Activated T-cell treated with anti-CD3 and anti-CD28 coated beads, Interleukin-2, amount 50 U/mL, for 72 hours (primary cell): ENCODE data around the gene OPTC. TPM values are rescaled to one million over a fixed set of nuclear protein-coding genes. Genes with fewer than 3 reads are reported as not detected.
"Not testable (repeated sequence)": the region's sequence is repeated elsewhere in the genome, so short reads cannot be mapped to it uniquely, and the experiment has no call there.

Experiments used
- ATAC-seq, 2 donors: fragments of 150-1000 bp; cut with Tn5 transposase; replicated peaks in 1 of 2; 2 replicates each; pipeline ENCODE4 v1.10.0; 2021; ENCODE audit warnings: moderate library complexity in 2 of 2, mild to moderate bottlenecking in 1 of 2
- DNase-seq, 2 donors: peaks; one replicate each; pipeline ENCODE4 v3.0.0; 2021 to 2022; ENCODE audit warnings: mixed read lengths in 1 of 2
- H3K27ac Mint-ChIP-seq: one replicate; pipeline ENCODE4 v1.8.0; 2022; ENCODE audit warnings: mild to moderate bottlenecking, moderate library complexity, mixed read lengths
- H3K27me3 Mint-ChIP-seq: one replicate; pipeline ENCODE4 v1.8.0; 2022; ENCODE audit warnings: low read depth, mixed read lengths
- H3K36me3 Mint-ChIP-seq, 2 donors: one replicate each; pipeline ENCODE4 v1.8.0; 2022; ENCODE audit warnings: mixed read lengths in 2 of 2, mild to moderate bottlenecking in 1 of 2; ENCODE audit not compliant: insufficient read depth in 2 of 2
- H3K4me1 Mint-ChIP-seq: one replicate; pipeline ENCODE4 v1.8.0; 2022; ENCODE audit warnings: low read depth, mixed read lengths
- H3K4me3 Mint-ChIP-seq, 2 donors: one replicate each; pipeline ENCODE4 v1.8.0; 2022; ENCODE audit warnings: mild to moderate bottlenecking in 2 of 2, mixed read lengths in 2 of 2, moderate library complexity in 2 of 2
- H3K9me3 Mint-ChIP-seq, 2 donors: one replicate each; pipeline ENCODE4 v1.8.0; 2022; ENCODE audit warnings: mixed read lengths in 2 of 2
- total RNA-seq, 2 donors: library from RNA; stranded (reverse); gene quantifications; one replicate each; pipeline ENCODE4 v1.2.3, GENCODE V29; 2022

The OPTC gene
- total RNA-seq, 2 donors from 2014 or later, result not detected

- Mint-ChIP-seq H3K9me3 (no peaks in the 10 kb centered on the region), H3K27me3 (no peaks in the 10 kb centered on the region), H3K36me3 (no peaks in the 10 kb centered on the region), H3K4me1 (peaks cover 30% of the 10 kb centered on the region), H3K4me3 (no peak overlapping the region), H3K27ac (no peak overlapping the region)
- no peak for ATAC-seq
- DNase-seq, result no peak
Observed at GRCh38 chr1:203517426-203518110, 23.6 kb downstream of the OPTC start.

DNA sequence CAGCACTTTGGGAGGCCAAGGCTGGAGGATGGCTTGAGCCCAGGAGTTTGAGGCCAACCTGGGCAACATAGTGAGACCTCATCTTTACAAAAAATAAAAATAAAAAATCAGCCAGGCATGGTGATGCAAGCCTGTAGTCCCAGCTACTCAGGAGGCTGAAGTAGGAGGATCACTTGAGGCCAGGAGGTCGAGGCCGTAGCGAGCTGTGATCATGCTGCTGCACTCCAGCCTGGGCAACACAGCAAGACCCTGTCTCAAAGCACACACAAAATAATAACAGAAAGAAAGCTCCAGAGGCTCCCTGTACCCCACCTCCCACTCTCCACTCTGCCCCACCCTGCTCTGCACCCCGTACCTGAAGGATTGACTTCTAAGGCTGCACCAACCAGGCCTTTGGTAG is 24.2 kb downstream of the OPTC start:
- peaks cover 24% of the 10 kb centered on the region for H3K4me1 Mint-ChIP-seq
- not testable (repeated sequence) for ATAC-seq, H3K9me3 Mint-ChIP-seq, H3K4me3 Mint-ChIP-seq, H3K27ac Mint-ChIP-seq, DNase-seq, H3K36me3 Mint-ChIP-seq, H3K27me3 Mint-ChIP-seq

GRCh38 chr1:203518541-203518940 is 24.6 kb downstream of the OPTC start:
- H3K4me1 Mint-ChIP-seq, result peaks cover 20% of the 10 kb centered on the region
- no peaks in the 10 kb centered on the region for H3K36me3 Mint-ChIP-seq
- ATAC-seq, result no peak
- no peaks in the 10 kb centered on the region for H3K27me3 Mint-ChIP-seq
- DNase-seq, result no peak
- H3K27ac Mint-ChIP-seq, result no peak overlapping the region
- H3K4me3 Mint-ChIP-seq, result no peak overlapping the region
- no peaks in the 10 kb centered on the region for H3K9me3 Mint-ChIP-seq

DNA sequence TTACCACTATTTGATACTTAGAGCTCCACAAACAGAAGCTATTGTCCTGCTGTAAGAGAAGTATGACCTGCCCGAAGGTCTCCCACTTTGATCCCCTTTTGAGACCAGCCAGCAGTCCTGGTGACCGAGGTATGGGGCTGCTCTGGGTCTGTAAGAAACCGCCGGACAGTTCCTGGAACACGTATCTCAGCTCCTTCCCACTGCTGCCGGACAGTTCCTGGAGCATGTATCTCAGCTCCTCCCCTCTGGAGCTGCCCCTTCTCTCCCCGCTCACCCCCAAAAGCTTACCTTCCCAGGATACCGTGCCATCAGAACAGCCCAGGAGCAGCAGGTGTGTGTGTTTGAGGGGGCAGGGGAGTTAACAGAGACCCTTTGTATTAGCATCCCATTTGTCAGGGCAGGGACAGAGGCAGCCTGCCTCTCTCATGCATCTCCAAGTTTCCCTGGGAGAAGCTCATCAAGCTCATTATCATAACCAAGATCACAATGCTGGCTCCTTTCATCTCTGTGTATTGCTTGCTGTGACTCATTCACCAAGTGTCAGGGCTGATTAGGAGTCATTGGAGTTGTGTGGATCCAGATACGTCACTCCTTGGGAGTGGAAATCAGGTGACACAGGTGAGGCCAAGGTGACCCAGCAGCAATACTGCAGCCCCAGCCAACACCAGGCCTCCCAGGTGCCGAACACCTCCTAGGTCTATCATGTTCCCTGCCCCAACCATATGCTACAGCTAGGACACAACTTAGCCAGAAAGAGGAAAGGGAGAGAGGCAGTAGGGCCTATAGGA is 25.3 kb downstream of the OPTC start:
- Mint-ChIP-seq H3K4me1 (peaks cover 13% of the 10 kb centered on the region), H3K27ac (no peak overlapping the region), H3K36me3 (no peaks in the 10 kb centered on the region), H3K4me3 (no peak overlapping the region), H3K9me3 (no peaks in the 10 kb centered on the region), H3K27me3 (no peaks in the 10 kb centered on the region)
- DNase-seq (no peak), ATAC-seq (no peak)

DNA sequence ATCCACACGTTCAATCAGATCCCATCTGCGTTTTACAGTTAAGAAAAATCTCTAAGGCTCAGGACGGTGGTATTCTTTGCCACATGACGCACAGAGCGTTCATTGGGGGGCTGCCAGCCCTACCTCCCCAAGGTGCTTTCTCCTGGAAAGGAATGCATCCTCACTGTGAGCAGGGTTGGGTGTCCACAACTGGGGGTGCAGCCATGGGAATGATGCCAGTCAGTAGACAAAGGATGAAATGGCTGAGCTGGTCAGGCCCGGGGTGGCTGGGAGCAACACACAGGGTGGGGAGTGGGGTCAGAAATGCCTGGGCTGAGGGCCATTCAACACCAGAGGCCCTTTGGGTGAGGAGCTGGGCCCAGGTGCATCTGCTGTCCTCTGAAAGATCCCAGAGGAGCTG is 25.9 kb downstream of the OPTC start:
- no peak for ATAC-seq
- H3K4me3 Mint-ChIP-seq, result no peak overlapping the region
- no peaks in the 10 kb centered on the region for H3K9me3 Mint-ChIP-seq
- no peaks in the 10 kb centered on the region for H3K36me3 Mint-ChIP-seq
- H3K27ac Mint-ChIP-seq, result no peak overlapping the region
- no peak for DNase-seq
- H3K27me3 Mint-ChIP-seq, result no peaks in the 10 kb centered on the region
- peaks cover 8% of the 10 kb centered on the region for H3K4me1 Mint-ChIP-seq

GRCh38 chr1:203520315-203520714 is 26.4 kb downstream of the OPTC start:
- Mint-ChIP-seq H3K4me3 (no peak overlapping the region), H3K27me3 (no peaks in the 10 kb centered on the region), H3K9me3 (no peaks in the 10 kb centered on the region), H3K27ac (no peak overlapping the region), H3K4me1 (peaks cover 8% of the 10 kb centered on the region), H3K36me3 (no peaks in the 10 kb centered on the region)
- DNase-seq (no peak), ATAC-seq (no peak)

- Mint-ChIP-seq H3K4me3 (no peak overlapping the region), H3K27ac (no peak overlapping the region), H3K4me1 (peaks cover 8% of the 10 kb centered on the region), H3K9me3 (no peaks in the 10 kb centered on the region), H3K36me3 (no peaks in the 10 kb centered on the region), H3K27me3 (no peaks in the 10 kb centered on the region)
- ATAC-seq (peak in 1 of 2 donors; percentile 32), DNase-seq (no peak)
Observed at GRCh38 chr1:203521074-203521794, 27.3 kb downstream of the OPTC start.

DNA sequence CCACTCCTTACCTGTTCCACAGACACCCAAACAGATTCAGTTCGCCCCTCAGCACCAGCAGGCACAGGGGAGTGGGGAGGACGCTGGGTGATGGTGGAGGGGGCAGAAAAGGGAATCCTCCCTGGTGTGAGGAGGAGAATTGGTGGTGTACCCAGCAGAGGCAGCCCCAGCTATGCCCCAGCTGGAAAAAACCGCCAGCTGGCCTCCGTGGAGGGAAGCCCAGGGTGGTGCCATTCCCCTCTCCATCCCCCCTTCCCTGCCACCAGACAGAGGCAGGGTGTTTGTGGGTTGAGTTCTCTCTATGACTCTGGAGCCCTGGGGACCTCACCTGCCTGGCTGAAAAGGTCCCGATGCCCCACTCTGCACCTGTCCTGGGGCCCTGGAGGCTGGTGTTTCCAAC is 27.9 kb downstream of the OPTC start:
- H3K36me3 Mint-ChIP-seq, result no peaks in the 10 kb centered on the region
- H3K27ac Mint-ChIP-seq, result no peak overlapping the region
- no peak overlapping the region for H3K4me3 Mint-ChIP-seq
- H3K9me3 Mint-ChIP-seq, result no peaks in the 10 kb centered on the region
- no peak for DNase-seq
- no peak for ATAC-seq
- peaks cover 8% of the 10 kb centered on the region for H3K4me1 Mint-ChIP-seq
- H3K27me3 Mint-ChIP-seq, result no peaks in the 10 kb centered on the region

DNA sequence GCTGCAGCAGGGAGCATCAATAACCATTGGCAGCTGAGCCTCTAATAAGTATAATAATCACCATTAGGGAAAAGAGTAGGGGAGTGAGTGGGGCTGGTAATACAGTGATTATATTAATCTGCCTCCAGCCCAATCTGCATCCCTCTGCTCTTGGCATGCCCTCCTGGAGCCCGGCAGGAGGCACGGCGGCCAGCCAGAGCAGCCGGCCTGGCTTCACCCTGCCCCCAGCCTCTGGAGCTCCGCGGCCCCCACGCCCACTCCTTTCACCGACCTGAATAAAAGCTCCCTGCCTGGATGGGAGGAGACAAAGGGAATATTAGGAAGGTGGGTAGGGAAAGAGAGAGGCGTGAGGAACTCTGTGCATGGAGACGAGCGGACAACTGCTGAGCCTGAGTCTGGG is 28.3 kb downstream of the OPTC start:
- Mint-ChIP-seq H3K4me1 (peaks cover 8% of the 10 kb centered on the region), H3K4me3 (no peak overlapping the region), H3K27ac (no peak overlapping the region), H3K9me3 (no peaks in the 10 kb centered on the region), H3K36me3 (no peaks in the 10 kb centered on the region), H3K27me3 (no peaks in the 10 kb centered on the region)
- ATAC-seq (no peak), DNase-seq (no peak)

GRCh38 chr1:203523667-203524066 is 29.7 kb downstream of the OPTC start:
- DNase-seq (no peak), ATAC-seq (no peak)
- no peak overlapping the region for H3K27ac Mint-ChIP-seq
- no peaks in the 10 kb centered on the region for H3K27me3 Mint-ChIP-seq
- peaks cover 8% of the 10 kb centered on the region for H3K4me1 Mint-ChIP-seq
- no peaks in the 10 kb centered on the region for H3K9me3 Mint-ChIP-seq
- H3K36me3 Mint-ChIP-seq, result no peaks in the 10 kb centered on the region
- H3K4me3 Mint-ChIP-seq, result no peak overlapping the region

DNA sequence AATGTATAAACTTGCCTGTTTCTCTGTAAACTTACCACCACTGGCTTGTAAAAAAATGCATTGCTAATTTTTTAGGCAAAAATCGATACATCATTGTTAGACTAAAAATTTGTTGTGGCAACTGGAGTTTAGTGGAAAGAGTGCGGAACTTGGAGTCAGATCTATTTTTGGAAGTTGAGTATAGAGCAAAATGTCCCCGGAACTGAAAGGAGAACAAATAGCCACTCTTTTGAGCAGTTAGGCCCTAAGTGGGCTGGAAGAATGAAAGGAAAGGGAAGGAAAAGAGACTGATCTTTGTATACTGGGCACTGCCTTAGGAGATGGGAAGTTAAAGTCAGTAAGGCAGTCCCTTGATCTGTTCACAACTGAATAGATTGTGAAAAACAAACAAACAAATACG is 30.2 kb downstream of the OPTC start:
- peaks cover 8% of the 10 kb centered on the region for H3K4me1 Mint-ChIP-seq
- no peak overlapping the region for H3K4me3 Mint-ChIP-seq
- DNase-seq (no peak), ATAC-seq (no peak)
- no peaks in the 10 kb centered on the region for H3K9me3 Mint-ChIP-seq
- no peaks in the 10 kb centered on the region for H3K27me3 Mint-ChIP-seq
- H3K27ac Mint-ChIP-seq, result no peak overlapping the region
- no peaks in the 10 kb centered on the region for H3K36me3 Mint-ChIP-seq

DNA sequence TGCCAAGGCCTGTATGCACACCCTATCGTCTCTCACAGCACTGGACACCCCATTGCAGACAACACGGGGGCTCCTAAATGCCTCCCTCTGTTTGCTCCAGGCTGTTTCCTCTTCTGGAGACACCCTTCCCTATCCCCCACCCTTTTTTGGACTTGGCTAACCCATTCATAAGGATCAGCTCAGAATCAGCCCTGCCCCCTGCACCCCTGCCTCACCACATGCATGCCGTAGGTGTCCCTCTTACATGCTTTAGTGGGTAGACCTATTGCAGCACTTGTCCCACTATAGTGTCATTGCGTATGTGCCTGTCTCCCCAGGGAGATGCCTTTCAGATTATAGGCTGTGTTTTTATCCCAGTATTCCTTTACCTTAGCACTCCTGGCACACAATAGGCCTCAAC is 30.9 kb downstream of the OPTC start:
- DNase-seq, result no peak
- Mint-ChIP-seq H3K9me3 (no peaks in the 10 kb centered on the region), H3K4me3 (no peak overlapping the region), H3K27ac (no peak overlapping the region), H3K36me3 (no peaks in the 10 kb centered on the region), H3K27me3 (no peaks in the 10 kb centered on the region), H3K4me1 (peaks cover 8% of the 10 kb centered on the region)
- ATAC-seq, result no peak

DNA sequence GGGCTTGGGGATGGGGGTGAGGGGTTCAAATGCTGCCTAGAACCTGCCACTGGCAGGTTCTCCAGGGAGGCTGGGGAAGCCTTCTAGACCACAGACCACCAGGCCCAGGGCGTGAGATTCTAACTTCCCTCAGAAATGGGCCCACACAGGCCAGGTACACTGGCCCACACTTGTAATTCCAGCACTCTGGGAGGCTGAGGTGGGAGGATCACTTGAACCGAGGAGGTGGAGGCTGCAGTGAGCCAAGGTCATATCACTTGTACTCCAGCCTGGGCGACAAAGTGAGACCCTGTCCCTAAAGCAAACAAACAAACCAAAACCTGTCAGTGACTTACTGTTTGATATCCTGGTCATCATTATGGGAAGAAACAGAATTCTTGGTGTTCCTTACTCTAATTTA is 31.7 kb downstream of the OPTC start:
- Mint-ChIP-seq H3K27ac (no peak overlapping the region), H3K4me3 (no peak overlapping the region), H3K36me3 (no peaks in the 10 kb centered on the region), H3K9me3 (no peaks in the 10 kb centered on the region), H3K4me1 (peaks cover 8% of the 10 kb centered on the region), H3K27me3 (no peaks in the 10 kb centered on the region)
- ATAC-seq, result no peak
- no peak for DNase-seq
